CD4-positive, alpha-beta T cell treated with Interleukin-17A for 4 hours (primary cell): ENCODE data around the gene SORL1-AS1.

ENCODE experiments used
- DNase-seq: peaks from one replicate; pipeline ENCODE4 v3.0.0-alpha.2; 2020; ENCODE audit warnings: mixed read lengths

The SORL1-AS1 gene

DNA sequence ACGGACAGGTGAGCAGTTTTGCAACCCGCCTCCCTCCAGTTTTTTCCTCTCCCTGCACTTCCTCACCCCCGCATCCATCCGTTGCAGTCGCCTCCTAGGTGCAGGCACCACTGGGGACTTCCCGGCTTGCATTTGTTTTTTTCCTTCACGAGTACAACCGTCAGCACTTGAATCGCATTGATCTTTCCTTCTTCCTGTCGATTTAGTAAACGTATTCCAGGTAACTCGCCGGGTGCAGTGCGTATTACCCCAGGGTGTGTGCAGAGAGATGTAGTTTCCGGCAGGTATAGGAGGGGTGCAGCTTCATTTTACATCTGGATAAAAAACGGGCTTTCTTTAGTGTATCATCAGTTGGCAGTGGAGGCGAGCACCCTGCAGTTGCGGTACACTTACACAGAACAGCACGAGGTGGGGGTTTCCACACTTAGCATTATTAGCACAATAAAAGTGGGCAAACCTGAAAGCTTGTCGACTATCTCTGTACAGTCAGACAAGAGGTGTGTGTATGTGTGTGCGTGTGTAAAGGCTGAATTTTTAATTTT lies at the start of gene SORL1-AS1:
Gene SORL1-AS1 (minus strand): TSS at position 359 of the 542 bp plus-strand sequence.
- peak; percentile 74 for DNase-seq

DNA sequence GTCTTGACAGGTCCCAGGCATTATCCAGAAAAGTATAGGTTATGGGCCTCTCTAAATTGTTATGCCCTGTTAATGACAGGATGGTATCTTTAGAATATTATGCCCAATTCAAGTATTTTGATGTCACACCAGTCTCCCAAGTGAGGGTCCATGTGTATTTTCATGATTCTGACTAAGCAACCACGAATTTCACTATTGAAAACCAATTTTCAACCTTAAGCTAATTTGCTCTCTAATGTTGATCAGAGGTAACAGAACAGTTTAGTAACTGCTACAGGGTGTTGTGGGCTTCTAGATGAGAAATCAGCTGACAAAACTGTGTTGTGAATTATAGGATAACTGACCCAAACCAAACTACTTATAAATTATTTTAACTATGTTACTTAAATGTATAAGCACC lies 48.0 kb upstream of the SORL1-AS1 start:
- no peak for DNase-seq

DNA sequence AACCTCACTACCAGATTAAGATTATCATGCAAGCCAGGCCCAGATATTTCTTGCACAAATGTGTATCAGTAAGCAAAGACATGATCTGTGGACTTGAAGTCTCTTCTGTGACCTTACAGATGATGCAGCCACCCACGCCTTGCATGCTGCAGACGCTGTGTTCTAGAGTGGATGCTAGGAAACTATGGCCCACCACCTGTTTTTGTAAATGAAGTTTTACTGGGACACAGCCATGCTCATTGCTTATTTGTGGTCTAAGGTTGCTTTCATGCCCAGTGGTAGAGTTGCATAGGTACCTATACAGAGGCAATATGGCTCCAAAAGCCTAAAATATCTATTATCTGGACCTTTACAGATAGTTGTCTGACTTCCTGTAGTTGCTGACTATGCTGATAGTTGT lies 47.5 kb upstream of the SORL1-AS1 start:
- no peak for DNase-seq

- no peak for DNase-seq
Observed at GRCh38 chr11:121499405-121499804, 46.6 kb upstream of the SORL1-AS1 start.

DNA sequence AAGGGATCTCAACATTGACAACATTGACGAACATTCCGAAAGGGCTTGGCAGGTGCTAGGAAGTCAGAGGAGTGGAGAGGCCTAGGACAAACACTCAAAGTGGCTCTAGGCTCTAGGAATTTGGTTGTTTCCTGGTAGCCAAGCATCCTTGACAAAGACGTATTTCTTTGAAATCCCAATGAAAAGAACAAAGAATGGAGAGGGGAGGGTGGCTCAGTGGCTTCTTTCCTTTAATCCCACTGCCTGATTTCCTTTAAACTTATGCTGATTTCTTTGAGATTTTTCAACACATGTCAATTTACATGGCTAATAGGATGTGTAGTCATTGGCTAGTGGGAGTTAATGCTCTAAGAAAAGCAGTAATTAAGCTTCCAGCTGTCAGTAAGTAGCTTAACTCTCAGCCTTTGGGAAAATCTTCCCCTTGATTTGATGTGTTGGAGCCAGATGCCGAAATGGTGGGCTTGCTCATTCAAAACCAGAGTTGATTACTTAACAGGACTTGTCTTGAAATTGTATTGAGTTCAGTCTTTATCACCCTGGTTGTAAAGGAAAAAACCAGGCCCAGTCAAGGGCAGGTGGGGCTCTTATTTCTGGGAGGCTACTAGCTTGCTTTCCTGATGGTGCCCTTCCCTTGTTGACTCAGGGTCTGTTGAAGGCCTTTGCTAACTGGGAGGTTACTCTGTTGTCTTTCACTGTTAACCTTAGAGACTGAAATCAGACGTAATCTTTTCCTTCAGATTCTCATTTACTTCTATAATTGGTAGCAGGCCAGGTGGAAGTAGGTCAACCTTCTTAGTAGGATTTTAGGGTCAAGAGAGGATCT lies 44.6 kb upstream of the SORL1-AS1 start:
- no peak for DNase-seq

- peak; percentile 52 for DNase-seq
Observed at GRCh38 chr11:121494355-121495099, 41.8 kb upstream of the SORL1-AS1 start.

- DNase-seq, result no peak
Observed at GRCh38 chr11:121489823-121490222, 37.1 kb upstream of the SORL1-AS1 start.

GRCh38 chr11:121488641-121489040 lies 35.9 kb upstream of the SORL1-AS1 start:
- no peak for DNase-seq

- no peak for DNase-seq
Observed at GRCh38 chr11:121488170-121488569, 35.4 kb upstream of the SORL1-AS1 start.

GRCh38 chr11:121487191-121487590 lies 34.4 kb upstream of the SORL1-AS1 start:
- DNase-seq, result no peak

DNA sequence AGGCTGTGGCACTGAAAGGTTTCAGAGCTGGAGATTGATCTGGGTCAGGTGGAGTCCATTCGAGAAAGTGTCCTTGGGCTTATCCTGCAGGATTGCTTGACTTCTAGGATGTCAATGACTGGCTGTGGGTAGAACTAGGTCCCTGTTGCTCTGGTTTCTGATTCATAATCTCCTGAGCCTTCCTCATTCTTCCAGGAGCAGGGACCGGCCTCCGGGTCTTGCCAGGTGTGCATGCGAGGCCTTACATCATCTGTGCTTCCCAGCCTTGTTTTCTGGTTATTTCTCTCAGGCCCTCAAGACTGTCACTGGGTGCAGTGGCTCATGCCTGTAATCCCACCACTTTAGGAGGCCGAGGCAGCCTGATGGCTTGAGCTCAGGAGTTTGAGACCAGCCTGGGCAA lies 33.3 kb upstream of the SORL1-AS1 start:
- no peak for DNase-seq

GRCh38 chr11:121485216-121485615 lies 32.4 kb upstream of the SORL1-AS1 start:
- no peak for DNase-seq

- DNase-seq, result no peak
Observed at GRCh38 chr11:121483805-121484480, 31.2 kb upstream of the SORL1-AS1 start.

DNA sequence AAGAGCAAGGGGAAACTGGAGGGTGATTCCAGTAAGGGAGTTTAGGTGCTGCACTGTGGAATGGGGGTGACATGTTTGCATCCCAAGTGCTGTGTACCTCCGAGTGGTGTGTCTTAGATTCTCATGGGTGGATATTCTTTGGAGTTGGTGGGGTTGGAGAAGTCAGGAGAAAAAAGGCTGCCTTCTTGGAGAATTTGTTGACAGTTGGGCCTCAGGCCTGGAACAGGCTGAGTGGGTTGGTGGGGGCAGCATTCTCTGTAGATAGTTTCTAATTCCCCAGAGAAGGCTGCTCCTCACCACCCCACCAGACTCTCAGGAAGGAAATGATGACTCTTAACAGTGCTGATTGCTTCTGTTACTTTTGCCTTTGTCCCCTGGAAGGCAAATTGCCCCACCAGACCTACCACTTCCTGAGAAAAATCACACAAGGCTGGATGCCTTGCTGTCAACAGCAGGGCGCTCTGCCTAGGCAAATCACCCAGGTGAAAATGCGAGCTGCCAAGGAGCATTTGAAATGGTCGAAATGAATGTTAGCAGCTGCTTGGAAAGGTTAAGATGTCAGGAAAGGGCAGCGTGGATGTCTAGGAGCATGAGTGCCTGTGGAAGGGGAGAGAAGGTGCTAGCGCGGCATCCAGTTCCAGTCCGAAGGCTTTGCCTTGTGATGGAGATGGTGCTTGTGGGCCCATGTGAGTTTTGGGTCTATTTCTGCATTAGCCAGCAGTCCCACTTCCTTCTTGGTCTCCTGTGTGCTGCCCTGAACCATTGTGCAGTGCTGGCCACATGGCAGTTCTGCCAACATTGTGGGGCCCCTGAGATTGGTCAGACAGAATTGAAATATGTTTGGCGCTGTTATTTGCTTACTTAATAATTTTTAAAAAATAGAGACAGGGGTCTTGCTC lies 29.7 kb upstream of the SORL1-AS1 start:
- DNase-seq, result peak; percentile 79

GRCh38 chr11:121481484-121482230 lies 28.9 kb upstream of the SORL1-AS1 start:
- DNase-seq, result peak; percentile 60

- DNase-seq, result no peak
Observed at GRCh38 chr11:121479698-121480238, 27.0 kb upstream of the SORL1-AS1 start.

GRCh38 chr11:121478895-121479697 lies 26.3 kb upstream of the SORL1-AS1 start:
- no peak for DNase-seq

DNA sequence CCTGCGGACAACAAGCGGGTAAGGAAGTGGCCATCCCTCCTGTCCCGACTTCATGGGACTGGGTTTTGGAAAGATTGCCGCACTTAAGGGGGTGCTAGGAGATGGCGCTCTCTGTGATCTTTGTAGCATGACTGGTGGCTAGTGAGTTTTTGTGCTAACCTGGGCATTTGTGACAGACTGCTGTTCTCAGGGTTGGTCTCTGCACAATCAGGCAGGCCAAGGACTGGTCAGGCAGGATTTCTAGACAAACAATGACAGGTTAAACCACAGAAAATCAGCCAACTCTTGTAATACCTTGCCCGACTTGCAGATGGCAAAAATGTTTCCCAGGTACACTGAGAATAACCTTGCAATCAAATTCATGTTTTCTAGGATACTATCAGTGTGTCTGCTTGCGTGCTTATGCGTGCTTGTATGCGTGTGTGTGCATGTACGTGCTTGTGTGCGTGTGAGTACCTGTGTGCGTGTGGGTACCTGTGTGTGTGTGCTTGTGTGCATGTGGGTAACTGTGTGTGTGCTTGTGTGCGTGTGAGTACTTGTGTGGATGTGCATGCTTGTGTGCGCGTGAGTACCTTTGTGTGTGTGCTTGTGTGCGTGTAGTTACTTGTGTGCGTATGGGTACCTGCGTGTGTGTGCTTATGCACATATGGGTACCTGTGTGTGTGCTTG lies 25.6 kb upstream of the SORL1-AS1 start:
- DNase-seq, result no peak

DNA sequence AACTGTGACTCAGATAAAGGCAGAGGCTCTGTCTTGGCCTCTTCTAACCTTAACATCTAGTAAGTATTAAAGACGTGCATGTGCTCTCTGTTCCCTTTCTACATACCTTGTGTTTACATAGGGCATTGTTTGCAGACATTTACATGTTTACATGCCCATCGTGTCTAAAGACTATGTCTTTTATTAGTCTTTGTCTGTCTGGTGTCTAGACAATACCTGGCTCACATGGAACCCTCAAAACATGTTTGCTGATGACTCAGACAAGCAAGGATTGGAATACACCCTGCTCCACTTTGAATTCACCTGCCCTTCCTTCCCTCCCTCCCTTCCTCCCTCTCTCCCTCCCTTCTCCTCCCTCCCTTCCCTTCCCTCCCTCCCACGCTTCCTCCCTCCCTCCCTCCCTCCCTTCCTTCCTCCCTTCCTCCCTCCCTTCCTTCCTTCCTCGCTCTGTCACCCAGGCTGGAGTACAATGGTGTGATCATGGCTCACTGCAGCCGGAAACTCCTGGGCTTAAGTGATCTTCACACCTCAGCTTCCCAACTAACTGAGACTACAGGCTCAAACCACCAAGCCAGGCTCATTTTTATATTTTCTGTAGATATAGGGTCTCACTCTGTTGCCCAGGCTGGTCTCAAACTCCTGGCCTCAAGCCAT lies 23.7 kb upstream of the SORL1-AS1 start:
- peak; percentile 27 for DNase-seq
